Pancreas (tissue), 10 donors: ENCODE measurements around the gene ST6GALNAC4. TPM values are rescaled to one million over a fixed set of nuclear protein-coding genes. Genes with fewer than 3 reads are reported as not detected.
A peak's percentile ranks its signal among the peaks of the same experiment; 100 is the strongest.

Experiments used
- ATAC-seq, 4 donors: fragments of 200-7000 bp; cut with Tn5 transposase; one replicate each; pipeline versions ENCODE4 v1.8.0 to v1.9.1; 2020; ENCODE audit warnings: mild to moderate bottlenecking in 4 of 4, moderate library complexity in 4 of 4
- DNase-seq, 6 donors: peaks; one replicate each; pipeline ENCODE4 v3.0.0-alpha.2; 2020
- FAIRE-seq: peaks from 2 replicates; lab custom pipeline; 2012; peaks lifted over from hg19 to GRCh38; lab: Jason Lieb, UNC
- H3K27ac ChIP-seq, 4 donors: fragments of 200-600 bp; sonication (generic); 1 replicate in 3 of 4; 2 replicates in 1 of 4; pipeline versions ENCODE4 v1.5.0 to v1.8.0; 2020
- H3K27me3 ChIP-seq, 4 donors: fragments of 200-600 bp; one replicate each; pipeline ENCODE4 v1.8.0; 2021
- H3K36me3 ChIP-seq, 3 donors: fragments of 200-600 bp; sonication (generic) in 1 of 3; one replicate each; pipeline versions ENCODE4 v1.5.0 to v1.8.0; 2020 to 2021
- H3K4me1 ChIP-seq, 3 donors: fragments of 200-600 bp; one replicate each; pipeline ENCODE4 v1.8.0; 2021
- H3K4me3 ChIP-seq, 4 donors: fragments of 200-600 bp; sonication (generic) in 2 of 4; one replicate each; pipeline versions ENCODE4 v1.5.0 to v1.8.0; 2020 to 2021
- H3K9me3 ChIP-seq, 4 donors: fragments of 200-600 bp; one replicate each; pipeline ENCODE4 v1.8.0; 2021
- WGBS, 2 donors: extraction: QIAGEN DNeasy Blood & Tissue Kit; methylation state at CpG; one replicate each; pipeline ENCODE4 v1.1.7; 2013; 5-methylcytosine and 5-hydroxymethylcytosine counted together
- intact Hi-C, 3 donors: fragments of 100-400 bp; cut with DNase I; formaldehyde crosslinking; loops; one replicate each; pipeline versions ENCODE4 v1.11.1 to v1.14.2; 2022
- polyA plus RNA-seq, 2 donors: library from polyadenylated mRNA; stranded (reverse); fragments of 200-250 nt; gene quantifications; one replicate each; pipeline ENCODE4 v1.2.3, GENCODE V29; 2013
- total RNA-seq, 6 donors: library from RNA; stranded (reverse); fragmentation: NEBNext Ultra II Directional in 4 of 6; extraction: Animal tissue kit (Norgen Biotek cat#: 25700) in 4 of 6; gene quantifications; one replicate each; pipeline versions ENCODE4 v1.2.1 to v1.2.4, GENCODE V29; 2021 to 2023
- TF ChIP-seq, protein P1 (sequence below), 4 donors: fragments of 200-600 bp; sonication (generic) in 3 of 4; IDR thresholded peaks; one replicate each; pipeline versions ENCODE4 v1.5.0 to v1.8.0; 2021; ENCODE audit warnings: antibody characterized with exemption in 4 of 4
- donor health status: healthy with polysubstance abuse.
- donor health status: DM: no; HTN: no; CAD: no; lungs with moderate emphysema.
- donor health status: DM: no; HTN: no; CAD: no.
- donor health status: control.
- donor health status: control.
- donor health status: Bipolar disorder and iron deficiency.
- donor health status: DM: yes; HTN: yes; CAD: no.
- donor health status: DM: no; HTN: no; CAD: no.
- donor health status: DM: no; HTN: no; CAD: no.
- donor health status: DM: yes; HTN: yes; CAD: no.

The ST6GALNAC4 gene
- total and polyA plus RNA-seq, 8 donors, result 22.2 to 66.6 (median 33.9) TPM

DNA sequence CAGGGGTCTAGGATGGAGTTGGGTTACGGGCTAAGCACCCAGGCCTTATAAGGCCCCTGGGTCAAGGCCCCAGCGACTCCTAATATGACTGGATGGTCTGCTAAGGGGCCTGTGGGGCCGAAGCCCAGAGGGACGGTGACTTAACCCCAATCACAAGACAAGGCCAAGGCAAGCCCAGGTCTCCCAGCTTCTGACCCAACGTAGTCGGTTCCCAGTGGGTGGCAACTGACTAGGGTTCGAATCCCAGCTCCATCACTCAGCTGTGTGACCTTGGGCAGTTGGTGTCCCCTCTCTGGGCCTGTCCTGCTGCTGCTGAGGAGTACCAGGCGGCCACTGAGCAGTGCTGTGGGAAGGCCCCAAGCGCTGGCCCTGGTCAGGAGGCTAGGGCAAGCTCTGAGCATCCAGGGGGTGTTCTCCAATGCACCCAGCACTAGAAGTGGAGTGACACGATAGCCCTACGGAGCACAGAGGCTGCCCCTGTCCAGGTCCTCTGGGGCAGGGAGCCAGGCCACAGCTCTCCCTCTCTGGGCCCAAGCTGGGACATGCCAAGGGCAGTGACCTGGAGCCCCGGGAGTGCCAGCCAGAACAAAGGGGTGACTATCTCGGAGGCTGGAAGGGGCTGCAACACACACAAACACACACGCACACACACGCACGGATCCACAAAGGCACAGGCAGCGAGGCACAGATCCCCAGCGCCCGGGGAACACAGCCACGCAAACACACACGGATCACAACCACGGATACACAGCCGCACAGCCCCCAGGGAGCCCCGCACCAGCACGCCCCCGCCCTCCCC lies 39.9 kb downstream of the ST6GALNAC4 start:
- FAIRE-seq (no peak), ATAC-seq (peak; percentile 18 to 45 (median 31)), DNase-seq (peak in 2 of 6 donors; percentile 62 to 71)
- Histone ChIP-seq H3K27ac (no peak overlapping the region), H3K27me3 (no peaks in the 10 kb centered on the region), H3K36me3 (no peaks in the 10 kb centered on the region), H3K9me3 (no peaks in the 10 kb centered on the region), H3K4me3 (peak overlapping the region; percentile 36 to 67 (median 46)), H3K4me1 (peaks cover 0 to 8% (median 0%) of the 10 kb centered on the region in 3 donors)
- intact Hi-C loops, result no loop called here
- 22 to 27% methylated on average over 26 of the region's 26 CpGs for WGBS, 2 donors
- TF ChIP-seq, protein P1, sequence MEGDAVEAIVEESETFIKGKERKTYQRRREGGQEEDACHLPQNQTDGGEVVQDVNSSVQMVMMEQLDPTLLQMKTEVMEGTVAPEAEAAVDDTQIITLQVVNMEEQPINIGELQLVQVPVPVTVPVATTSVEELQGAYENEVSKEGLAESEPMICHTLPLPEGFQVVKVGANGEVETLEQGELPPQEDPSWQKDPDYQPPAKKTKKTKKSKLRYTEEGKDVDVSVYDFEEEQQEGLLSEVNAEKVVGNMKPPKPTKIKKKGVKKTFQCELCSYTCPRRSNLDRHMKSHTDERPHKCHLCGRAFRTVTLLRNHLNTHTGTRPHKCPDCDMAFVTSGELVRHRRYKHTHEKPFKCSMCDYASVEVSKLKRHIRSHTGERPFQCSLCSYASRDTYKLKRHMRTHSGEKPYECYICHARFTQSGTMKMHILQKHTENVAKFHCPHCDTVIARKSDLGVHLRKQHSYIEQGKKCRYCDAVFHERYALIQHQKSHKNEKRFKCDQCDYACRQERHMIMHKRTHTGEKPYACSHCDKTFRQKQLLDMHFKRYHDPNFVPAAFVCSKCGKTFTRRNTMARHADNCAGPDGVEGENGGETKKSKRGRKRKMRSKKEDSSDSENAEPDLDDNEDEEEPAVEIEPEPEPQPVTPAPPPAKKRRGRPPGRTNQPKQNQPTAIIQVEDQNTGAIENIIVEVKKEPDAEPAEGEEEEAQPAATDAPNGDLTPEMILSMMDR (IDR thresholded peaks at IDR 0.05), result no peak

GRCh38 chr9:127876026-127876763 lies 40.6 kb downstream of the ST6GALNAC4 start:
- WGBS, 2 donors, result 68 to 69% methylated on average over 13 to 14 of the region's 14 CpGs
- ATAC-seq, result no peak

DNA sequence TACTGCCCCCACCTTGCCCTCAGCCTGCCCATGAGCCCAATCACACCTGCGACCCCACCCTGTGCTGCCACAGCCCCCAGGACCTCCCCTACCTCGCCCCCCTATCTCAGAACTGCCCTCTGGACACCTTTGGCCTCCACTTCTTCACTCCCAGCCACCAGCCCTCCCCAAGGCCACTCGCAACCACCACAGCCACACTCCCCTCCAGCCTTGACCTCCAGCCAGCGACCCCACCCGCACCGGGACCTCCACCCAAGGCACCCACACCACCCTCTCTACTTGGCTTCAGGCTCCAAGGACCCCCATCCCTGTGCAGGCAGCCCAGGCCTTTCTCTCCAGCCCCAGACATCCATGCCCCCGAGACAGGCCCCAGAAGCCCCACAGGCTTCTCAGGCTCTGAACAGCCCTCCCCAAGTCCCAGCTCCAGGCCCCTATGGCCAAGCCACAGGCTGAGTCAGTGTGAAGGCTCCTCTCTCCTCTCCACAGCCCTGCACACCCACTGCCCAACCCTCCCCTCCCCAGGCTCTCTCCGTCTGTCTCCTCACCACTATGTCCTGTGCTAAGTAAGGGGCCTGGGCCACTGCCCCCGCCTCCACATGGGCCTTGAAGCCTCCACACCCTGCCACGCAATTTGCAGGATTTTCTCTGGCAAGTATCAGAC lies 41.4 kb downstream of the ST6GALNAC4 start:
- FAIRE-seq, result no peak
- WGBS, 2 donors, result 80 to 85% methylated on average over 10 of the region's 10 CpGs

More at GRCh38 chr9:127876026-127876763, 40.6 kb downstream of the ST6GALNAC4 start:
- H3K36me3 ChIP-seq, result no peaks in the 10 kb centered on the region
- intact Hi-C loops, result no loop called here
- no peaks in the 10 kb centered on the region for H3K9me3 ChIP-seq
- DNase-seq (peak in 2 of 6 donors; percentile 17 to 51), FAIRE-seq (no peak)
- no peak overlapping the region for H3K4me3 ChIP-seq
- no peaks in the 10 kb centered on the region for H3K27me3 ChIP-seq
- peaks cover 0 to 8% (median 0%) of the 10 kb centered on the region in 3 donors for H3K4me1 ChIP-seq
- H3K27ac ChIP-seq, result no peak overlapping the region
- TF ChIP-seq, protein P1 (IDR thresholded peaks at IDR 0.05), result no peak

GRCh38 chr9:127874301-127875221 lies 42.3 kb downstream of the ST6GALNAC4 start:
- ATAC-seq (no peak), DNase-seq (peak in 2 of 6 donors; percentile 14 to 69), FAIRE-seq (no peak)
- H3K9me3 ChIP-seq, result no peaks in the 10 kb centered on the region
- no peaks in the 10 kb centered on the region for H3K36me3 ChIP-seq
- peaks cover 0 to 8% (median 0%) of the 10 kb centered on the region in 3 donors for H3K4me1 ChIP-seq
- no peak overlapping the region for H3K27ac ChIP-seq
- no peaks in the 10 kb centered on the region for H3K27me3 ChIP-seq
- WGBS, 2 donors, result 75 to 76% methylated on average over 19 of the region's 19 CpGs
- no peak overlapping the region for H3K4me3 ChIP-seq
- intact Hi-C loops, result no loop called here
- TF ChIP-seq, protein P1 (IDR thresholded peaks at IDR 0.05), result no peak

More for the DNA sequence above, 41.4 kb downstream of the ST6GALNAC4 start:
- peaks cover 0 to 8% (median 0%) of the 10 kb centered on the region in 3 donors for H3K4me1 ChIP-seq
- intact Hi-C loops, result no loop called here
- peak in 2 of 6 donors; percentile 23 to 61 for DNase-seq
- TF ChIP-seq, protein P1 (IDR thresholded peaks at IDR 0.05), result no peak
- H3K27ac ChIP-seq, result no peak overlapping the region
- ATAC-seq, result no peak
- H3K4me3 ChIP-seq, result no peak overlapping the region
- no peaks in the 10 kb centered on the region for H3K36me3 ChIP-seq
- no peaks in the 10 kb centered on the region for H3K27me3 ChIP-seq
- H3K9me3 ChIP-seq, result no peaks in the 10 kb centered on the region
